GM12801 (cell line): ENCODE data around the gene CNTNAP2.

Source experiments
- CTCF ChIP-seq: IDR thresholded peaks from one replicate; pipeline ENCODE4 v1.5.1; 2011; ENCODE audit warnings: control low read depth; ENCODE audit not compliant: insufficient read length; ENCODE audit errors: extremely low read depth

Gene CNTNAP2

GRCh38 chr7:147062897-147063296 lies 946.3 kb downstream of the CNTNAP2 start:
- no peak for TF ChIP-seq CTCF

- TF ChIP-seq CTCF = no peak
Observed at GRCh38 chr7:147068842-147069241, 952.2 kb downstream of the CNTNAP2 start.

GRCh38 chr7:147069771-147070170 lies 953.2 kb downstream of the CNTNAP2 start:
- no peak for TF ChIP-seq CTCF

- no peak for TF ChIP-seq CTCF
Observed at GRCh38 chr7:147070886-147071285, 954.3 kb downstream of the CNTNAP2 start.

- TF ChIP-seq CTCF = no peak
Observed at GRCh38 chr7:147071536-147071935, 954.9 kb downstream of the CNTNAP2 start.

GRCh38 chr7:147078312-147078711 lies 961.7 kb downstream of the CNTNAP2 start:
- TF ChIP-seq CTCF = no peak

- no peak for TF ChIP-seq CTCF
Observed at GRCh38 chr7:147079083-147079482, 962.5 kb downstream of the CNTNAP2 start.

- no peak for TF ChIP-seq CTCF
Observed at GRCh38 chr7:147079921-147080420, 963.4 kb downstream of the CNTNAP2 start.
